H1 (cell line): ENCODE results near the gene FBXL17.

ENCODE experiments used
- ASH2L ChIP-seq: fragments of 200-600, 300-600 bp; sonication (generic); IDR thresholded peaks from one replicate; pipeline ENCODE4 v1.7.1; 2017; ENCODE audit warnings: low read length
- BACH1 ChIP-seq: IDR thresholded peaks from 2 replicates; pipeline ENCODE4 v1.6.1; 2012; ENCODE audit warnings: low read length, improper control_type of control experiment
- CEBPB ChIP-seq: IDR thresholded peaks from 2 replicates; pipeline ENCODE4 v1.6.1; 2012; ENCODE audit warnings: low read depth, low read length
- CHD1 ChIP-seq: IDR thresholded peaks from 2 replicates; pipeline ENCODE4 v1.6.1; 2012; ENCODE audit warnings: low read depth, low read length, improper control_type of control experiment
- CHD7 ChIP-seq: fragments of 300-600 bp; sonication (generic); IDR thresholded peaks from 2 replicates; pipeline ENCODE4 v1.7.1; 2012; ENCODE audit warnings: low read length, moderate library complexity, mild to moderate bottlenecking, inconsistent platforms; ENCODE audit not compliant: insufficient replicate concordance
- CTCF ChIP-seq, 3 experiments: IDR thresholded peaks; 1 replicate in 2 of 3; 2 replicates in 1 of 3; pipeline versions ENCODE4 v1.5.1 to v1.6.1; 2011; ENCODE audit warnings: low read length in 3 of 3, mild to moderate bottlenecking in 3 of 3, inconsistent platforms in 2 of 3, low read depth in 1 of 3, moderate library complexity in 1 of 3; ENCODE audit not compliant: insufficient read depth in 1 of 3; ENCODE audit errors: control extremely low read depth in 1 of 3
- EP300 ChIP-seq, 2 experiments: IDR thresholded peaks; 1 replicate in 1 of 2; 2 replicates in 1 of 2; pipeline ENCODE4 v1.6.1; 2011 to 2012; ENCODE audit warnings: low read depth in 2 of 2, low read length in 2 of 2, mild to moderate bottlenecking in 2 of 2, borderline replicate concordance in 1 of 2, inconsistent platforms in 1 of 2, moderate library complexity in 1 of 2
- EZH2 ChIP-seq: fragments of 200-600 bp; sonication (generic); IDR thresholded peaks from 2 replicates; pipeline ENCODE4 v1.7.1; 2012; ENCODE audit warnings: low read depth, mild to moderate bottlenecking, moderate library complexity, low read length, inconsistent platforms; ENCODE audit not compliant: severe bottlenecking
- MAFK ChIP-seq: IDR thresholded peaks from 2 replicates; pipeline ENCODE4 v1.6.1; 2012; ENCODE audit warnings: low read depth, mild to moderate bottlenecking, improper control_type of control experiment, low read length
- NRF1 ChIP-seq: IDR thresholded peaks from 2 replicates; pipeline ENCODE4 v1.6.1; 2011; ENCODE audit warnings: mild to moderate bottlenecking, low read depth, low read length, improper control_type of control experiment
- POLR2AphosphoS5 ChIP-seq: IDR thresholded peaks from 2 replicates; pipeline ENCODE4 v1.6.1; 2011; ENCODE audit warnings: low read depth, low read length
- SAP30 ChIP-seq: fragments of 300-600 bp; sonication (generic); IDR thresholded peaks from 2 replicates; pipeline ENCODE4 v1.7.1; 2012; ENCODE audit warnings: low read length, moderate library complexity, mild to moderate bottlenecking, inconsistent platforms; ENCODE audit not compliant: insufficient read depth, insufficient replicate concordance
- SIN3A ChIP-seq, 2 experiments: IDR thresholded peaks in 1 of 2; conservative IDR thresholded peaks in 1 of 2; 2 replicates each; pipeline ENCODE4 v1.6.1; 2011 to 2012; ENCODE audit warnings: low read length in 2 of 2, improper control_type of control experiment in 1 of 2, low read depth in 1 of 2, mild to moderate bottlenecking in 1 of 2
- SP2 ChIP-seq: IDR thresholded peaks from 2 replicates; pipeline ENCODE4 v1.6.1; 2012; ENCODE audit warnings: mild to moderate bottlenecking, low read length, inconsistent platforms

- TF ChIP-seq CHD1 (no peak), CEBPB (no peak), CTCF (IDR thresholded peaks at IDR 0.05; ENCODE audit: control extremely low read depth in 1 of 3, insufficient read depth in 1 of 3, low read depth in 1 of 3, low read length in 3 of 3) (no peak), SAP30 (no peak), ASH2L (no peak), EP300 (IDR thresholded peaks at IDR 0.05; ENCODE audit: borderline replicate concordance in 1 of 2, low read depth in 2 of 2, low read length in 2 of 2) (no peak), SP2 (no peak), POLR2AphosphoS5 (no peak), CHD7 (no peak), NRF1 (no peak), BACH1 (no peak), EZH2 (no peak), SIN3A (conservative IDR thresholded peaks at IDR 0.05 in 1 of 2, IDR thresholded peaks at IDR 0.05 in 1 of 2; ENCODE audit: low read depth in 1 of 2, low read length in 2 of 2) (no peak), MAFK (no peak)
Observed at GRCh38 chr5:107824821-107825220, 557.1 kb downstream of the FBXL17 start.
